Dedifferentiated amniotic fluid mesenchymal stem cell (primary cell): ENCODE measurements around the gene OTOP2.

Experiments
- DNase-seq: peaks from one replicate; pipeline ENCODE4 v3.0.0-alpha.2; 2016; ENCODE audit errors: extremely low spot score

Gene OTOP2

GRCh38 chr17:74923538-74924249, 379 bp upstream of the OTOP2 start:
- peak; percentile 17 for DNase-seq

GRCh38 chr17:74925242-74925641, 1.2 kb downstream of the OTOP2 start:
- no peak for DNase-seq

GRCh38 chr17:74928786-74929185, 4.7 kb downstream of the OTOP2 start:
- no peak for DNase-seq

- DNase-seq, result no peak
These were observed 6.5 kb downstream of the OTOP2 start for GRCh38 chr17:74930535-74931036.

- DNase-seq, result no peak
These were observed 11.0 kb downstream of the OTOP2 start for GRCh38 chr17:74935048-74935447.

GRCh38 chr17:74935585-74936469, 11.8 kb downstream of the OTOP2 start, which contains the start of gene OTOP3:
OTOP3 (plus strand) TSS chr17:74935898; CDS start chr17:74935922, 24 bp downstream.
- no peak for DNase-seq

GRCh38 chr17:74936470-74936799, 12.4 kb downstream of the OTOP2 start:
- DNase-seq, result no peak

- no peak for DNase-seq
These were observed 13.3 kb downstream of the OTOP2 start for GRCh38 chr17:74937064-74938051.

GRCh38 chr17:74938194-74938950, 14.3 kb downstream of the OTOP2 start:
- no peak for DNase-seq

GRCh38 chr17:74939534-74939933, 15.5 kb downstream of the OTOP2 start:
- DNase-seq, result no peak

- no peak for DNase-seq
These were observed 17.2 kb downstream of the OTOP2 start for GRCh38 chr17:74941128-74941725.

GRCh38 chr17:74943808-74944522, 19.9 kb downstream of the OTOP2 start:
- no peak for DNase-seq

- no peak for DNase-seq
These were observed 21.5 kb downstream of the OTOP2 start for GRCh38 chr17:74945543-74945942.

- DNase-seq, result no peak
These were observed 22.6 kb downstream of the OTOP2 start for GRCh38 chr17:74946641-74947040.

GRCh38 chr17:74947041-74947754, 23.1 kb downstream of the OTOP2 start:
- DNase-seq, result no peak

- no peak for DNase-seq
These were observed 25.5 kb downstream of the OTOP2 start for GRCh38 chr17:74949455-74950115.

GRCh38 chr17:74950207-74950606, 26.1 kb downstream of the OTOP2 start:
- no peak for DNase-seq

GRCh38 chr17:74951065-74951464, 27.0 kb downstream of the OTOP2 start:
- DNase-seq, result no peak
